ENCODE results near the gene POC5. TPM values are rescaled to one million over a fixed set of nuclear protein-coding genes. Genes with fewer than 3 reads are reported as not detected.

The POC5 gene, protein sequence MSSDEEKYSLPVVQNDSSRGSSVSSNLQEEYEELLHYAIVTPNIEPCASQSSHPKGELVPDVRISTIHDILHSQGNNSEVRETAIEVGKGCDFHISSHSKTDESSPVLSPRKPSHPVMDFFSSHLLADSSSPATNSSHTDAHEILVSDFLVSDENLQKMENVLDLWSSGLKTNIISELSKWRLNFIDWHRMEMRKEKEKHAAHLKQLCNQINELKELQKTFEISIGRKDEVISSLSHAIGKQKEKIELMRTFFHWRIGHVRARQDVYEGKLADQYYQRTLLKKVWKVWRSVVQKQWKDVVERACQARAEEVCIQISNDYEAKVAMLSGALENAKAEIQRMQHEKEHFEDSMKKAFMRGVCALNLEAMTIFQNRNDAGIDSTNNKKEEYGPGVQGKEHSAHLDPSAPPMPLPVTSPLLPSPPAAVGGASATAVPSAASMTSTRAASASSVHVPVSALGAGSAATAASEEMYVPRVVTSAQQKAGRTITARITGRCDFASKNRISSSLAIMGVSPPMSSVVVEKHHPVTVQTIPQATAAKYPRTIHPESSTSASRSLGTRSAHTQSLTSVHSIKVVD
- 9.6 and 17.5 TPM in 2 replicates for total RNA-seq

DNA sequence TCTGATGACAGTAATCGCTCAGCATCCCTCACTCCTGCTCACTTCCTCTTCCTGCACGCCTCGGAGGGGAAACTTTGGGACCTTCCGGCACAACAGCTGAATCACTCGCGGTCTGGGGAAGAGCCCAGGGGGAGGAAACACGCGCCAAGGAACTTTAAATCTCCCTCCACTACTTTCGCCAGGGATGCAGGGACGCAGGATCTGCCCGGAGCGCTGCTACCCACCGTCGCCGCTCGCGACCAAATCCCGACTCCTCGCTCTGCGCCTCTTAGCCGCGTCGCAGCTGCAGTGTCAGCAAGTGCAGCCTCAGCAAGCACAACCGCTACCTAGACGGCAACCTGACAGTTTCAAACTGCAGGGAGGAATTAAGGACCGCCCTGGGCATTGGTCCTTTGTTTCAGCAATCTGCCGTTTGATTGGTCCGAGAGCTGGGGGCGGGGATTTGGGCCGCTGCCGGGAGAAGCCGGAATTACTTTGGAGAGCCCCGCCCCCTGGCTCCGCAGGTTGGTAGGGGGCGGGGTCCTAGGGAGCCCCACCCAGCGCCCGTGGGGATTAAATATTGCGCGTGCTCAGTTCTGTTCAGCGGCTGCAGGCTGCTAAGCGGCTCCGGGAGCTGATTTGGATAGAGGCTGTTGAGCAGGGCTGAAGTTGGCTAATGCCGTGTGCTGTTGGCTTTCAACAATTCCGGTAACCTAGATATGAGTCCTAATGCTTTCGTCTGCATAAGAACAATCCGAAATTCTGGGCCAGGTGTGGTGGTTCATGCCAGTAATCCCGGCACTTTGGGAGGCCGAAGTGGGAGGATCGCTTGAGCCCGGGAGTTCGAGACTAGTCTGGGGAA is at the start of gene POC5:
TSS of gene POC5 (minus strand) at position 356 of the 841 bp plus-strand sequence. CDS start 4,500 bp downstream, outside the sequence.

Other genes with a start within 250 kb of the POC5 start
- gene CERT1, start 205.8 kb downstream of the POC5 start, total RNA-seq, result 20.2 and 22.0 TPM in 2 replicates
- gene POLK, start 205.5 kb downstream of the POC5 start, total RNA-seq, result 21.0 and 28.3 TPM in 2 replicates
- 0.72 and 1.5 TPM in 2 replicates for gene ANKDD1B, start 106.0 kb downstream of the POC5 start, total RNA-seq

All from tracheal epithelial cell (primary cell).